WTC11 (cell line): Measurements from ENCODE around the gene MAGI2.

Source experiments
- CTCF ChIP-seq: fragments of 200-600 bp; IDR thresholded peaks from 2 replicates; pipeline ENCODE4 v1.8.0; 2022; ENCODE audit warnings: antibody characterized with exemption
- E2F4 ChIP-seq: sonication (generic); formaldehyde crosslinking; IDR thresholded peaks from 2 replicates; pipeline ENCODE4 v1.8.1; 2022; ENCODE audit warnings: low read depth, mild to moderate bottlenecking, moderate library complexity, missing genetic modification reagents, borderline replicate concordance
- KAT7 ChIP-seq: sonication (generic); formaldehyde crosslinking; IDR thresholded peaks from 2 replicates; pipeline ENCODE4 v1.8.1; 2023; ENCODE audit warnings: missing genetic modification reagents, mild to moderate bottlenecking, borderline replicate concordance
- NFYB ChIP-seq: sonication (generic); formaldehyde crosslinking; conservative IDR thresholded peaks from 2 replicates; pipeline ENCODE4 v1.8.0; 2022; ENCODE audit warnings: low read depth, missing genetic modification reagents
- NR1H2 ChIP-seq: sonication (generic); formaldehyde crosslinking; IDR thresholded peaks from 2 replicates; pipeline ENCODE4 v1.9.0; 2021; ENCODE audit warnings: mild to moderate bottlenecking, moderate library complexity, missing genetic modification reagents
- USF2 ChIP-seq: sonication (generic); formaldehyde crosslinking; IDR thresholded peaks from 2 replicates; pipeline ENCODE4 v1.8.1; 2023; ENCODE audit warnings: mild to moderate bottlenecking, missing genetic modification reagents, moderate library complexity

GRCh38 chr7:78499971-78500370, 953.5 kb downstream of the MAGI2 start:
- TF ChIP-seq CTCF = no peak
- TF ChIP-seq NR1H2 = no peak
- TF ChIP-seq E2F4 = no peak
- no peak for TF ChIP-seq KAT7 (CRISPR knock-in tag)
- TF ChIP-seq USF2 (CRISPR knock-in tag) = no peak
- no peak for TF ChIP-seq NFYB (CRISPR knock-in tag)
